ENCODE measurements around the gene KCNIP3. TPM values are rescaled to one million over a fixed set of nuclear protein-coding genes. Genes with fewer than 3 reads are reported as not detected.

The KCNIP3 gene
- total RNA-seq, 1 donor from 2014 or later: 3.0 TPM

- no peak for ATAC-seq
- no peak overlapping the region for H3K4me3 ChIP-seq
- no peak for DNase-seq
- H3K9me3 ChIP-seq: no peaks in the 10 kb centered on the region
- peaks cover 7% of the 10 kb centered on the region for H3K27me3 ChIP-seq
- no peak overlapping the region for H3K27ac ChIP-seq
- H3K4me1 ChIP-seq: no peaks in the 10 kb centered on the region
- H3K36me3 ChIP-seq: no peaks in the 10 kb centered on the region
- intact Hi-C loops (cut with DNase I): no loop called here
- TF ChIP-seq CTCF (IDR thresholded peaks at IDR 0.05): no peak
Observed at GRCh38 chr2:95299961-95300360, 2.8 kb downstream of the KCNIP3 start.

- TF ChIP-seq CTCF (IDR thresholded peaks at IDR 0.05): no peak
- no peaks in the 10 kb centered on the region for H3K4me1 ChIP-seq
- no peaks in the 10 kb centered on the region for H3K9me3 ChIP-seq
- no peak overlapping the region for H3K4me3 ChIP-seq
- peaks cover 7% of the 10 kb centered on the region for H3K27me3 ChIP-seq
- H3K27ac ChIP-seq: no peak overlapping the region
- no peaks in the 10 kb centered on the region for H3K36me3 ChIP-seq
- intact Hi-C loops (cut with DNase I): no loop called here
- ATAC-seq: no peak
- no peak for DNase-seq
Observed at GRCh38 chr2:95300450-95300849, 3.3 kb downstream of the KCNIP3 start.

GRCh38 chr2:95301186-95301585 is 4.0 kb downstream of the KCNIP3 start:
- no peak for TF ChIP-seq CTCF (IDR thresholded peaks at IDR 0.05)
- intact Hi-C loops (cut with DNase I): no loop called here
- Histone ChIP-seq H3K27ac (no peak overlapping the region), H3K9me3 (no peaks in the 10 kb centered on the region), H3K4me3 (no peak overlapping the region), H3K4me1 (no peaks in the 10 kb centered on the region), H3K36me3 (no peaks in the 10 kb centered on the region), H3K27me3 (peaks cover 7% of the 10 kb centered on the region)
- DNase-seq (no peak), ATAC-seq (no peak)

- H3K4me3 ChIP-seq: no peak overlapping the region
- H3K9me3 ChIP-seq: no peaks in the 10 kb centered on the region
- no peak for TF ChIP-seq CTCF (IDR thresholded peaks at IDR 0.05)
- H3K36me3 ChIP-seq: no peaks in the 10 kb centered on the region
- no peak overlapping the region for H3K27ac ChIP-seq
- intact Hi-C loops (cut with DNase I): no loop called here
- H3K4me1 ChIP-seq: no peaks in the 10 kb centered on the region
- DNase-seq (no peak), ATAC-seq (no peak)
- peaks cover 7% of the 10 kb centered on the region for H3K27me3 ChIP-seq
Observed at GRCh38 chr2:95301876-95302641, 4.9 kb downstream of the KCNIP3 start.

GRCh38 chr2:95303191-95303919 is 6.2 kb downstream of the KCNIP3 start:
- Histone ChIP-seq H3K27ac (no peak overlapping the region), H3K4me1 (no peaks in the 10 kb centered on the region), H3K4me3 (no peak overlapping the region), H3K36me3 (no peaks in the 10 kb centered on the region), H3K9me3 (no peaks in the 10 kb centered on the region), H3K27me3 (peaks cover 7% of the 10 kb centered on the region)
- DNase-seq (no peak), ATAC-seq (no peak)
- no peak for TF ChIP-seq CTCF (IDR thresholded peaks at IDR 0.05)
- intact Hi-C loops (cut with DNase I): no loop called here
